Smooth muscle cell (in vitro differentiated cells): Measurements from ENCODE around the gene CHRDL1. TPM values are rescaled to one million over a fixed set of nuclear protein-coding genes. Genes with fewer than 3 reads are reported as not detected.
"Not testable (repeated sequence)": the region's sequence is repeated elsewhere in the genome, so short reads cannot be mapped to it uniquely, and the experiment has no call there.

ENCODE experiments used
- DNase-seq: peaks from one replicate; lab custom pipeline; 2025; ENCODE audit not compliant: unreplicated experiment; lab: John Stamatoyannopoulos, UW
- H2AFZ ChIP-seq: fragments of 200-600 bp; sonication (generic); 2 replicates; pipeline ENCODE4 v1.6.0; 2016; ENCODE audit warnings: antibody characterized with exemption, low read depth, mild to moderate bottlenecking
- H3F3A ChIP-seq: fragments of 200-600 bp; sonication (generic); 2 replicates; pipeline ENCODE4 v1.6.0; 2017; ENCODE audit warnings: antibody characterized with exemption, low read depth
- H3K27ac ChIP-seq: fragments of 200-600 bp; sonication (generic); 2 replicates; pipeline ENCODE4 v1.5.1; 2016; ENCODE audit warnings: low read depth, mild to moderate bottlenecking
- H3K27me3 ChIP-seq: fragments of 200-600 bp; sonication (generic); 2 replicates; pipeline ENCODE4 v1.6.1; 2016; ENCODE audit warnings: low read depth, mild to moderate bottlenecking
- H3K36me3 ChIP-seq: fragments of 200-600 bp; sonication (generic); 2 replicates; pipeline ENCODE4 v1.5.1; 2016; ENCODE audit warnings: low read depth
- H3K4me1 ChIP-seq: fragments of 200-600 bp; sonication (generic); 2 replicates; pipeline ENCODE4 v1.5.1; 2016; ENCODE audit warnings: low read depth
- H3K4me2 ChIP-seq: fragments of 200-600 bp; sonication (generic); 2 replicates; pipeline ENCODE4 v1.6.0; 2016; ENCODE audit warnings: mild to moderate bottlenecking
- H3K4me3 ChIP-seq: fragments of 200-600 bp; sonication (generic); 2 replicates; pipeline ENCODE4 v1.5.1; 2016; ENCODE audit warnings: mild to moderate bottlenecking
- H3K79me2 ChIP-seq: fragments of 200-600 bp; sonication (generic); 2 replicates; pipeline ENCODE4 v1.6.0; 2016; ENCODE audit warnings: low read depth, mild to moderate bottlenecking
- H3K9ac ChIP-seq: fragments of 200-600 bp; sonication (generic); 2 replicates; pipeline ENCODE4 v1.6.0; 2016; ENCODE audit warnings: low read depth
- H3K9me3 ChIP-seq: fragments of 200-600 bp; sonication (generic); replicated peaks from 2 replicates; pipeline ENCODE4 v1.5.1; 2016; ENCODE audit warnings: low read depth
- H4K20me1 ChIP-seq: fragments of 200-600 bp; sonication (generic); 2 replicates; pipeline ENCODE4 v1.6.0; 2016; ENCODE audit warnings: low read depth
- WGBS: methylation state at CpG from one replicate; pipeline ENCODE4 v1.1.7; 2016; ENCODE audit warnings: low lambda C conversion rate; 5-methylcytosine and 5-hydroxymethylcytosine counted together
- polyA plus RNA-seq: library from polyadenylated mRNA; unstranded; fragments of >200 nt; fragmentation: Nextera tagmentation; extraction: Ambion mirVana; gene quantifications from 2 replicates; pipeline ENCODE4 v1.2.1, GENCODE V29; 2016
- total RNA-seq: library from RNA; depleted of rRNA; stranded (reverse); fragments of >200 nt; gene quantifications from 2 replicates; pipeline ENCODE4 v1.2.3, GENCODE V29; 2014
- TF ChIP-seq, protein P1 (sequence below): fragments of 200-600 bp; sonication (generic); IDR thresholded peaks from 2 replicates; pipeline ENCODE4 v1.5.1; 2017; ENCODE audit warnings: borderline replicate concordance, mild to moderate bottlenecking, antibody characterized with exemption; ENCODE audit not compliant: insufficient read depth, poor library complexity, severe bottlenecking

CHRDL1 gene
- total and polyA plus RNA-seq, 2 experiments from 2014 or later, result not detected

DNA sequence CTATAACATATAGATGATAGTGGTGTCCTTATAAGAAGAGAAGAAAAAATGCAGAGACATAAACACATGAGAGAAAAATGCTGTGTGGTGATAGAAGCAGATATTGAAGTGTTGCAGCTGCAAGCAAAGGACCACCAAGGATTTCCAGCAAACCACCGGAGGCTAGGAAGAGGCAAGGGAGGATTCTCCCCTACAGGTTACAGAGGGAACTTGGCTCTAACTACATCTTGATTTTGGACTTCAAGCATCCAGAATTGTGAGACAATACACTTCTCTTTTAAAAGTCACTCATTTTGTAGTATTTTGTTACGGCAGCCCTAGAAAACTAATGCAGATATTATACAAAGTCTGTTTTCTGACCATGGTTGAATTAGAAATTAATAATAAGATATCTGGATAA, 30.4 kb upstream of the CHRDL1 start:
- TF ChIP-seq, protein P1, sequence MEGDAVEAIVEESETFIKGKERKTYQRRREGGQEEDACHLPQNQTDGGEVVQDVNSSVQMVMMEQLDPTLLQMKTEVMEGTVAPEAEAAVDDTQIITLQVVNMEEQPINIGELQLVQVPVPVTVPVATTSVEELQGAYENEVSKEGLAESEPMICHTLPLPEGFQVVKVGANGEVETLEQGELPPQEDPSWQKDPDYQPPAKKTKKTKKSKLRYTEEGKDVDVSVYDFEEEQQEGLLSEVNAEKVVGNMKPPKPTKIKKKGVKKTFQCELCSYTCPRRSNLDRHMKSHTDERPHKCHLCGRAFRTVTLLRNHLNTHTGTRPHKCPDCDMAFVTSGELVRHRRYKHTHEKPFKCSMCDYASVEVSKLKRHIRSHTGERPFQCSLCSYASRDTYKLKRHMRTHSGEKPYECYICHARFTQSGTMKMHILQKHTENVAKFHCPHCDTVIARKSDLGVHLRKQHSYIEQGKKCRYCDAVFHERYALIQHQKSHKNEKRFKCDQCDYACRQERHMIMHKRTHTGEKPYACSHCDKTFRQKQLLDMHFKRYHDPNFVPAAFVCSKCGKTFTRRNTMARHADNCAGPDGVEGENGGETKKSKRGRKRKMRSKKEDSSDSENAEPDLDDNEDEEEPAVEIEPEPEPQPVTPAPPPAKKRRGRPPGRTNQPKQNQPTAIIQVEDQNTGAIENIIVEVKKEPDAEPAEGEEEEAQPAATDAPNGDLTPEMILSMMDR, result no peak
- H3K4me1 ChIP-seq, result no peaks in the 10 kb centered on the region
- H3K4me3 ChIP-seq, result no peak overlapping the region
- no peak overlapping the region for H2AFZ ChIP-seq
- H3K36me3 ChIP-seq, result no peaks in the 10 kb centered on the region
- no peaks in the 10 kb centered on the region for H4K20me1 ChIP-seq
- WGBS, result 87% methylated on average over 2 of the region's 2 CpGs
- no peak for DNase-seq
- no peaks in the 10 kb centered on the region for H3K9me3 ChIP-seq
- no peaks in the 10 kb centered on the region for H3F3A ChIP-seq
- no peaks in the 10 kb centered on the region for H3K27me3 ChIP-seq
- no peak overlapping the region for H3K9ac ChIP-seq
- H3K4me2 ChIP-seq, result no peak overlapping the region
- no peaks in the 10 kb centered on the region for H3K79me2 ChIP-seq
- no peak overlapping the region for H3K27ac ChIP-seq

DNA sequence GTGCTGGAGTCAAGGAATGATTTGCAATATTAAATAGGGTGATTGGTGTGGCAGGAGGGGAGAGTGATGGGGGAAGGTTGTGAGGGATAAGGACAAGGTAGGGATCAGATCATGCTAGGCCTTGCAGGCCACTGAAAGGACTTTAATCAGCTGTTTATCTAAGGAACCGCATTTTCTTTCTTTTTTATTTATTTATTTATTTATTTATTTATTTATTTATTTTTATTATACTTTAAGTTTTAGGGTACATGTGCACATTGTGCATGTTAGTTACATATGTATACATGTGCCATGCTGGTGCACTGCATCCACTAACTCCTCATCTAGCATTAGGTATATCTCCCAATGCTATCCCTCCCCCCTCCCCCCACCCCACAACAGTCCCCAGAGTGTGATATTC, 20.9 kb upstream of the CHRDL1 start:
- not testable (repeated sequence) for H2AFZ ChIP-seq, H3K9ac ChIP-seq, DNase-seq, H3K36me3 ChIP-seq, H3K27me3 ChIP-seq, H3F3A ChIP-seq, H3K4me2 ChIP-seq, H3K4me3 ChIP-seq, H3K27ac ChIP-seq, H3K79me2 ChIP-seq, H3K9me3 ChIP-seq, H4K20me1 ChIP-seq, H3K4me1 ChIP-seq
- 73% methylated on average over 1 of the region's 1 CpG for WGBS

DNA sequence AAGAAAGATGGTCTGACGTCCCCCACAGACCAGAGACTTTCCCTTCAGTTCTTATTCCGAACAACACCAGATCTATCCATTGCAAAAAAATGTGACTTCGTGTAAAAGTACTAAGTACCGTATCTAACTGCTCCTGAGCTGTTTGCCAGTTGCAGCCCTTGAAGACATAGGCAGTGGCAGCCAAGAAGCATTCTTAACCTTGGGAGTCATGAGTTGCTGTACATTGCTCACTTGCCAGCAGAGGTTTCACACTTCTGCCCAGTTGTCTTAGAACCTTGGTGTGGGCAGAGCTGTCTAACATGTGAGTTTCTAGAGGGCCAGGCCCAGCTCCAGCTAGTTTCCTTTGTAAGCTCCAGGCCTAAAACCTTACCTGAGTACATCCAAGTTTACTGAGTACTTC, 10.5 kb upstream of the CHRDL1 start:
- Histone ChIP-seq H3K36me3 (no peaks in the 10 kb centered on the region), H3K9ac (no peak overlapping the region), H3K4me1 (no peaks in the 10 kb centered on the region), H3K79me2 (no peaks in the 10 kb centered on the region), H2AFZ (no peak overlapping the region), H3K27me3 (no peaks in the 10 kb centered on the region), H3K27ac (no peak overlapping the region), H3K4me3 (no peak overlapping the region), H3K9me3 (no peaks in the 10 kb centered on the region), H4K20me1 (no peaks in the 10 kb centered on the region), H3K4me2 (no peak overlapping the region), H3F3A (no peaks in the 10 kb centered on the region)
- DNase-seq, result no peak
- TF ChIP-seq, protein P1, result no peak
- WGBS, result 55% methylated on average over 4 of the region's 4 CpGs

DNA sequence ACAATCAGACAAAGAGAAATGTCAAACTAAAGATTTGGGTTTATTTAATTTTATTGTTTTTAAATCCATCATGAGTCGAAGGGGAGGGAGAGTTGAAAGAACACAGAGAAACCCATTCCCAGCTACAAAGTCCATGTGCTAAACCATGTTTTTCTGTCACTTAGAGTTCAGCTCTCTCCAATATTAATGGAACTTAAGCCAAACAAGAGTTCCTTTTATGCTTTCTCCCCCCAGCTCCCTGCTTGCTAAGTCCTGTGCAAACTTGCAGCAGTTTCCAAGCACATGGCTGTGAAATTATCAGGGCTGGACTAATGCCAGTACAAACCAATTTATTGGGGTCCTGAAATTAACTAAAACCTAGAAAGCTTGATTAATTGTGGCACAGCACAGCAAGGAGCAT, 9.7 kb upstream of the CHRDL1 start:
- no peak overlapping the region for H3K4me3 ChIP-seq
- H3K4me2 ChIP-seq, result no peak overlapping the region
- no peaks in the 10 kb centered on the region for H3K4me1 ChIP-seq
- no peaks in the 10 kb centered on the region for H3K79me2 ChIP-seq
- TF ChIP-seq, protein P1, result no peak
- H3K9me3 ChIP-seq, result no peaks in the 10 kb centered on the region
- no peak overlapping the region for H3K9ac ChIP-seq
- no peak overlapping the region for H3K27ac ChIP-seq
- H2AFZ ChIP-seq, result no peak overlapping the region
- DNase-seq, result no peak
- no peaks in the 10 kb centered on the region for H3K27me3 ChIP-seq
- H3F3A ChIP-seq, result no peaks in the 10 kb centered on the region
- 80% methylated on average over 1 of the region's 1 CpG for WGBS
- H3K36me3 ChIP-seq, result no peaks in the 10 kb centered on the region
- H4K20me1 ChIP-seq, result no peaks in the 10 kb centered on the region
